Kidney capillary endothelial cell (primary cell): Measurements from ENCODE around the gene SV2C.

Source experiments
- DNase-seq: peaks from one replicate; pipeline ENCODE4 v3.0.0-alpha.2; 2018; ENCODE audit warnings: low spot score

Gene SV2C

GRCh38 chr5:76256116-76256889 lies 173.1 kb downstream of the SV2C start:
- peak; percentile 58 for DNase-seq

- DNase-seq, result no peak
These were observed 174.1 kb downstream of the SV2C start for GRCh38 chr5:76257225-76257833.

DNA sequence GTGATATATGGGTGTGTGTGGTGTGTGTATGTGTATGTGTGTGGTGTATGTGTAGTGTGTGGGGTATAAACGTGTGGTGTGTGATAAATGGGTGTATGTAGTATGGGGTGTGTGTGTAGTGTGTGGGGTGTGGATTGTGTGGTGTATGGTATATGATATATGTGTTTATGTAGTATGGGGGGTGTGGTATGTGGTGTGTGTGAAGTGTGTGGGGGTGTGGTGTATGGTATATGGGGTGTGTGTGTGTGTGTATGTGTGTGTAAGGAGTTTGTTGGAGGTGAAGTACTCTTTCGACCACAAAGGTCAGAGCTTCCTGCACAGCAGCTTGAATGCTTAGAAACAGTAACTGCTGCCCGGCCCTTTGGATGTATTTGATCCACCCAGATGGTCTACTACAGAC lies 174.7 kb downstream of the SV2C start:
- DNase-seq, result no peak

DNA sequence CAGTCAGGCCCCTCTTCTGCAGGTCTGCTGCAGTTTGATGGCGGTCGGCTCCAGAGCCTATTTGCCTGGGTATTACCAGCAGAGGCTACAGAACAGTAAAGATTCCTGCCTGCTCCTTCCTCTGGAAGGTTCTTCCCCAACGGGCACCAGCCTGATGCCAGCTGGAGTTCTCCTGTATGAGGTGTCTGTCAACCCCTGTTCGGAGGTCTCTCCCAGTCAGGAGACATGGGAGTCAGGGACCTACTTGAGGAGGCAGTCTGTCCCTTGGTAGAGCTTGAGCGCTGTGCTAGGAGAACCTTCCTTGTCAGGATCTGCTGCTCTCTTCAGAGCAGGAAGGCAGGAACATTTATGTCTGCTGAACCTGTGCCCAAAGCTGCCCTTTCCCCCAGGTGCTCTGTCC lies 181.5 kb downstream of the SV2C start:
- DNase-seq, result no peak

- no peak for DNase-seq
These were observed 186.2 kb downstream of the SV2C start for GRCh38 chr5:76269259-76269931.

GRCh38 chr5:76269932-76270610 lies 186.9 kb downstream of the SV2C start:
- DNase-seq, result peak; percentile 14

DNA sequence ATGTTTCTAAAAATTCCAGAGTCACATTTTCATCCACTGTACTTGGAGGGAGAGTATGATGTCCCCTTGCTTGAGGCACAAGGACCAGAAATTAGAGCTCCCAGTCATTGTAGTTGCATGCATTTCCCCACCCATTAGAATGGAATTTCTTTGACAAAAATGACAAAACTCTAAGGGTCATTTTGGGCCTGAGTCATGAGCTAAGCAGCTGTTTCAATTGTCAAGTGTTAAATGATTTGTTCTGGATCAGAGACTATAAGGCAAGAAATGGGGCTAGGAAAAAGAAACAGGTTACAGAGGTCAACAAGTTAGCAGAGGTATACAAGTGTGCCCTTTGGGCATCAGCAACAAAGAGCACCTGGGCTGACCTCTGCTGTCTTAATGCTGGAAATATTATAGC lies 188.7 kb downstream of the SV2C start:
- DNase-seq, result no peak

GRCh38 chr5:76273206-76273885 lies 190.2 kb downstream of the SV2C start:
- peak; percentile 57 for DNase-seq

DNA sequence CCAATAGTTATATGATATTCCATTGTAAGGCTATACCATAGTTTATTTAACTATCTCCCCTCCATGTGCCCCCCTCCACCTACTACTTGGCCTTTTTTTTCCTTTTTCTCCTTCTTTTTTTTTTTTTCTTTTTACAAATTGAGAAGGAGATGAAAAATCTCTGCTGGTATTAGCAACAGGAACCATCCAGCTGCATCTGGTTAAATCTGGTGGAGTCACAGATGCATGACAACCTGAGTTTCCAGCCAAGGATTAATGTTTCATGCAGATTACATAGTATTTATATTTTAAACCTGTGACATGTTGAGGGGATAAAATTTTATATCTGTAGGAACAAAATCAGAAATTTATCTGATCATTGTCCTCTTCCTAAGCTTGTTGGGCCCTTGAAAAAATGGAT lies 191.4 kb downstream of the SV2C start:
- no peak for DNase-seq

GRCh38 chr5:76277736-76278135 lies 194.6 kb downstream of the SV2C start:
- DNase-seq, result no peak

- DNase-seq, result no peak
These were observed 195.1 kb downstream of the SV2C start for GRCh38 chr5:76278261-76278789.

DNA sequence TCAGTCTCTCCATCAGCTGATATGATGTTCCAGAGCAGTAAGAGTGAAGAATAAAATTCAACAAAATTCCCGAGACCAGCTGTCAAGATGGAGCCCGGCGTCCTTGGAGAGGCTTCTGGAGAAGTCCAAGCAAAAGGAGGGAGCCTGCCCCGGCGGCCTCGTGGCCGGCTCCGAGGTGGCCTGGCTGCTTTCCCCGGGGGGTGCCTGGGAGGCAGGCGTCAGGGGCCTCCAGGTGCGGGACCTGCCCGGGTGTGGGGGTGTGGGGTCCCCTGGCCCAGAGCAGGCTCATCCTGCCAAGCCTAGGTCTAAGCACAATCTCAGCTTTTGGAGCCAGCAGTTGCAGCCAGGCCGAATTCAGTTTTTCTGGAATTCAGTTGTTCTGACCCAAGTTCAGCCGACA lies 197.3 kb downstream of the SV2C start:
- no peak for DNase-seq

GRCh38 chr5:76283670-76284069 lies 200.5 kb downstream of the SV2C start:
- no peak for DNase-seq

DNA sequence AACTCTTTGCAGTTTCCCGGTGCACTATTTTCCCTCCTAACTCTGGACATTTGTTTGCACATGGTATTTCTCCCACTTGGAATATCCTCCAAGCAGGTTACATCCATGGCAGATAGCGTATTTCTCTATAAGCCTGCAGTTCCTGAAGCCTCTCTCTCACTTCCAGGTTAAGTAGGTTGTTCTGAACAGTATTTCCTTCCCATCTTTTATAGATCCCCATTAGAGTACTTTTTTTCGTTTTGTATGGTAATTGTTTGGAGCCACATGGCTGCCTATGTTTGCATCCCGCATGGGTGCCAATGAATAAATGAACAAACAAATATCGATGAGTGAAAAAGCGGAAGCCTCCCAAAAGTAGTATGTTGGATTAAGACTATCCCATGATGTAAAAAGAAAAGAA lies 206.5 kb downstream of the SV2C start:
- DNase-seq, result no peak

DNA sequence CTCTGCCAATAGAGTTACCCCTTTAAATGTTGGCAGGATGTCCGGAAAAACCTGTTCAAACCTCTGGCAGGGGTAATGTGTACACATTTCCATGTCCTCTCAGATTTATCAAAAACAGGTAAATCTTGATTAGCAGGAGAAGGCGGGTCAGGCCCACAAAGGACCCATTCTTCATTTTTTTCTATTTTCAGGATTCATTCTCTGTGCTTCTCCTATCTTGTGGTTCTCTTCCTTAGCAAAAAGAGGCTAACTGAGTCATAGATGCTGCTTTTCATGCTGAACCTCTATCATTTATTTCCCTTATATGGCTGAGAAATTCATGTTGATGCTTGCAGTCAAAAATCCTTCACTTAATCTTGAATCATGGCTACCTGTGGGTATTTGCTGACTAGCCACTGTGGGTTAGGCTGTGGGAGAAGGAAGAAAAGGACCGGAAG lies 207.2 kb downstream of the SV2C start:
- DNase-seq, result no peak

- no peak for DNase-seq
These were observed 208.3 kb downstream of the SV2C start for GRCh38 chr5:76291305-76292077.

- DNase-seq, result no peak
These were observed 209.6 kb downstream of the SV2C start for GRCh38 chr5:76292620-76293322.

DNA sequence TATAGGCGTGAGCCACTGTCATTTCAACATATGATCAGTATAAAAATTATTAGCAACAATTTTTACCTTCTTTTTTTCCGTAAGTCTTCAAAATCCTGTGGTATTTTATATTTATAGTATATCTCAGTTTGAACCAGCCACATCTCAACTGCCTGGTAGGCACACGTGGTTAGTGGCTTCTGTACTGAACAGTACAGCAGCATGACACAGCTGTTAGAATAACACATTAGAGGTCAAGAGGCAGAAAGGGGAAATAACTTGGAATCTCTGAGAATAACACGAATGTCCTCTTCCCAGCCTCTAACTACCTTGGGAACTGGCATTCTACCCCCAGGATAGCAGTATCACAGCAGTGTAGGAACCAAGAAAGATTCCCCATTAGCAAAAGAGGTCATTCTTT lies 211.4 kb downstream of the SV2C start:
- no peak for DNase-seq

DNA sequence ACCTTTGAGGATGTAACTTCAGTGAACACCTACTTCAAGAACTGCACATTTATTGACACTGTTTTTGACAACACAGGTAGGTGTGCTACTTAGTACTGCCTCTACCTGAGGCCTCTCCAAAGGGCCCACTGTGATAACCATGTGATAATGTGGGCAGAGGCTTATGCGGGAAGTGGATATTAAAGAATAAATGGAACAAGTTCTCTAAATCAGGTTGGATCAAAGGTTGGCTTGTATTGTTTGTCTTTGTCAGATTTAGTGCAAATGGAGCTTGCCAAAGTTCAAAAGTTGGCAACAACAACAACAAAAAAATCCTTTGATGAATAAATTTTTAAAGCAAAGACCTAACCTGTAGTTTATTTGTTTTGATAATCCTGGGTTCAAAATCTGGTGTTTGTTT lies 215.7 kb downstream of the SV2C start:
- DNase-seq, result no peak

DNA sequence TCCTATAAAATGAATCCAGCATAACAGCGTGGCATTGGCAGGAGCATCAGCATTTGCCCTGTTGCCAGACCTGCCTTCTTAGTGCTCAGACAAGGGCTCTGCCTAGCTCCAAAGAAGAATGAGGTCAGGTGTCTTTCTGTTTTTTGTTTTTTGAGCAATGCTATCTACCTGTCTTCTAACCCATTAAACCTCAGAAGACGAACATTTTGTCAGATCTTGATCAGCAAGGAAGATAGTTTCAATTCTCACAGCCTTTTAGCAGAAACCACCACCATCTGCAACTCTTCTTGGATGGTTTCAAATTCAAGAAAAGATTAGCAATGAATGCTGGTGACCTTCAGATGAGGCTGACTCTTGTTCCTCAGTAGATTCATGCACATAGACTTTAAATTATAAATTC lies 216.4 kb downstream of the SV2C start:
- no peak for DNase-seq
